ENCODE measurements around the gene ODC1. TPM values are rescaled to one million over a fixed set of nuclear protein-coding genes. Genes with fewer than 3 reads are reported as not detected.

The ODC1 gene
- polyA plus RNA-seq, 1 experiment, result 86.9 TPM

GRCh38 chr2:10433947-10434885 lies 13.9 kb downstream of the ODC1 start:
- DNase-seq (ENCODE audit: low read depth), result no peak
- Histone ChIP-seq H3K36me3 (ENCODE audit: control insufficient read depth, insufficient read depth, low read length) (no peaks in the 10 kb centered on the region), H3K27me3 (ENCODE audit: control insufficient read depth, insufficient read depth, low read length) (no peaks in the 10 kb centered on the region), H3K4me3 (ENCODE audit: low read depth, low read length) (no peak overlapping the region)
- ChIA-PET CTCF (interaction anchor here (0.6 to 10.9 kb wide), 47 partner anchors 8 to 662 kb away, joined by 3 to 192 read pairs (median 5); partner anchors contain the start of genes CYS1, HPCAL1, ODC1 and RRM2), POLR2A (no interaction called here)
- TF ChIP-seq CTCF (IDR thresholded peaks at IDR 0.05; ENCODE audit: insufficient read depth, low read depth, low read length), result no peak

- ChIA-PET CTCF (interaction anchor here (0.7 to 10.9 kb wide), 10 partner anchors 12 to 363 kb away, joined by 3 to 192 read pairs (median 12); partner anchors contain the start of genes HPCAL1 and RRM2), POLR2A (no interaction called here)
- no peak for TF ChIP-seq CTCF (IDR thresholded peaks at IDR 0.05; ENCODE audit: insufficient read depth, low read depth, low read length)
- H3K27me3 ChIP-seq (ENCODE audit: control insufficient read depth, insufficient read depth, low read length), result no peaks in the 10 kb centered on the region
- H3K36me3 ChIP-seq (ENCODE audit: control insufficient read depth, insufficient read depth, low read length), result no peaks in the 10 kb centered on the region
- no peak for DNase-seq (ENCODE audit: low read depth)
- no peak overlapping the region for H3K4me3 ChIP-seq (ENCODE audit: low read depth, low read length)
Measured at GRCh38 chr2:10433264-10433946, 14.7 kb downstream of the ODC1 start.

GRCh38 chr2:10432311-10433181 lies 15.6 kb downstream of the ODC1 start:
- CTCF ChIA-PET, result interaction anchor here (0.7 to 10.9 kb wide), 9 partner anchors 11 to 362 kb away, joined by 3 to 192 read pairs (median 4); partner anchors contain the start of genes HPCAL1 and RRM2
- Histone ChIP-seq H3K27me3 (ENCODE audit: control insufficient read depth, insufficient read depth, low read length) (no peaks in the 10 kb centered on the region), H3K4me3 (ENCODE audit: low read depth, low read length) (peak overlapping the region; percentile 38), H3K36me3 (ENCODE audit: control insufficient read depth, insufficient read depth, low read length) (no peaks in the 10 kb centered on the region)
- POLR2A ChIA-PET, result interaction anchor here (0.5 kb wide), 1 partner anchor 351 kb away, joined by 12 read pairs; no protein-coding TSS in a partner anchor
- no peak for DNase-seq (ENCODE audit: low read depth)
- no peak for TF ChIP-seq CTCF (IDR thresholded peaks at IDR 0.05; ENCODE audit: insufficient read depth, low read depth, low read length)

GRCh38 chr2:10431797-10432196 lies 16.3 kb downstream of the ODC1 start:
- Histone ChIP-seq H3K27me3 (ENCODE audit: control insufficient read depth, insufficient read depth, low read length) (no peaks in the 10 kb centered on the region), H3K36me3 (ENCODE audit: control insufficient read depth, insufficient read depth, low read length) (no peaks in the 10 kb centered on the region), H3K4me3 (ENCODE audit: low read depth, low read length) (no peak overlapping the region)
- ChIA-PET POLR2A (no interaction called here), CTCF (interaction anchor here (0.7 to 10.9 kb wide), 5 partner anchors 11 to 361 kb away, joined by 3 to 192 read pairs (median 18); partner anchors contain the start of gene RRM2)
- no peak for TF ChIP-seq CTCF (IDR thresholded peaks at IDR 0.05; ENCODE audit: insufficient read depth, low read depth, low read length)
- DNase-seq (ENCODE audit: low read depth), result no peak
